Right lobe of liver (tissue), 6 donors: Measurements from ENCODE around the gene CYB5RL. TPM values are rescaled to one million over a fixed set of nuclear protein-coding genes. Genes with fewer than 3 reads are reported as not detected.

ENCODE experiments used
- ATAC-seq, 4 donors: fragments of 200-7000 bp; cut with Tn5 transposase; one replicate each; pipeline ENCODE4 v1.9.1; 2020; ENCODE audit warnings: mild to moderate bottlenecking in 4 of 4, moderate library complexity in 4 of 4
- DNase-seq, 3 donors: peaks; one replicate each; pipeline ENCODE4 v3.0.0-alpha.2; 2020
- H3K27ac ChIP-seq, 3 donors: fragments of 200-600 bp; one replicate each; pipeline ENCODE4 v1.8.0; 2022
- H3K27me3 ChIP-seq, 2 donors: fragments of 200-600 bp; one replicate each; pipeline ENCODE4 v1.8.0; 2022
- H3K36me3 ChIP-seq, 4 donors: fragments of 200-600 bp; sonication (generic) in 1 of 4; one replicate each; pipeline versions ENCODE4 v1.5.1 to v1.8.0; 2017 to 2022; ENCODE audit warnings: control low read depth in 1 of 4
- H3K4me1 ChIP-seq, 4 donors: fragments of 200-600 bp; sonication (generic) in 1 of 4; one replicate each; pipeline versions ENCODE4 v1.5.1 to v1.8.0; 2017 to 2022; ENCODE audit warnings: control low read depth in 1 of 4
- H3K4me3 ChIP-seq, 3 donors: fragments of 200-600 bp; one replicate each; pipeline ENCODE4 v1.8.0; 2022
- H3K9me3 ChIP-seq, 4 donors: fragments of 200-600 bp; sonication (generic) in 1 of 4; one replicate each; pipeline versions ENCODE4 v1.5.1 to v1.8.0; 2017 to 2022; ENCODE audit warnings: control low read depth in 1 of 4
- CTCF ChIP-seq, 4 donors: fragments of 200-600 bp in 3 of 4; fragments of 450-650 bp in 1 of 4; IDR thresholded peaks; one replicate each; pipeline versions ENCODE4 v1.5.1 to v1.8.0; 2016 to 2022; ENCODE audit warnings: antibody characterized with exemption in 4 of 4, mild to moderate bottlenecking in 2 of 4
- POLR2A ChIP-seq: fragments of 450-650 bp; IDR thresholded peaks from one replicate; pipeline ENCODE4 v1.6.1; 2017; ENCODE audit warnings: antibody characterized with exemption, mild to moderate bottlenecking
- WGBS: methylation state at CpG from one replicate; pipeline ENCODE4 v1.1.6; 2018; ENCODE audit warnings: low coverage, low lambda C conversion rate; ENCODE audit not compliant: insufficient coverage; ENCODE audit errors: missing lambda C conversion rate; 5-methylcytosine and 5-hydroxymethylcytosine counted together
- intact Hi-C, 2 donors: fragments of 100-400 bp; cut with DNase I; formaldehyde crosslinking; loops; one replicate each; pipeline versions ENCODE4 v1.11.2 to v1.14.1; 2022
- total RNA-seq, 6 experiments: library from RNA; depleted of rRNA in 2 of 6; stranded (reverse); fragments of >200 nt in 2 of 6; fragmentation: NEBNext Ultra II Directional in 3 of 6; extraction: Animal tissue kit (Norgen Biotek cat#: 25700) in 3 of 6; gene quantifications; one replicate each; pipeline versions ENCODE4 v1.1.0 to v1.2.4, GENCODE V29; 2016 to 2023
- donor health status: DM: no; HTN: yes; CAD: no.
- donor health status: DM: no; HTN: no; CAD: no.
- donor health status: DM: no; HTN: no; CAD: no.
- donor health status: DM: no; HTN: yes; CAD: no.
- donor health status: DM: no; HTN: yes; CAD: no.

Gene CYB5RL
- total RNA-seq, 6 experiments from 2014 or later, result 2.5 to 4.6 (median 3.0) TPM

- Histone ChIP-seq H3K36me3 (peaks cover 0 to 7% (median under 1%) of the 10 kb centered on the region in 4 donors), H3K9me3 (no peaks in the 10 kb centered on the region), H3K27me3 (no peaks in the 10 kb centered on the region), H3K4me3 (no peak overlapping the region), H3K4me1 (no peaks in the 10 kb centered on the region), H3K27ac (no peak overlapping the region)
- WGBS, result 93% methylated on average over 3 of the region's 9 CpGs
- DNase-seq (no peak), ATAC-seq (no peak)
- intact Hi-C loops, result no loop called here
- TF ChIP-seq CTCF (IDR thresholded peaks at IDR 0.05), result no peak
- no peak for TF ChIP-seq POLR2A
These were observed 9.3 kb downstream of the CYB5RL start for GRCh38 chr1:54190526-54190925.

- H3K36me3 ChIP-seq, result no peaks in the 10 kb centered on the region
- intact Hi-C loops, result no loop called here
- no peaks in the 10 kb centered on the region for H3K27me3 ChIP-seq
- H3K4me1 ChIP-seq, result no peaks in the 10 kb centered on the region
- ATAC-seq (no peak), DNase-seq (no peak)
- H3K4me3 ChIP-seq, result no peak overlapping the region
- H3K27ac ChIP-seq, result no peak overlapping the region
- no peak for TF ChIP-seq CTCF (IDR thresholded peaks at IDR 0.05)
- TF ChIP-seq POLR2A, result no peak
- no peaks in the 10 kb centered on the region for H3K9me3 ChIP-seq
- 71% methylated on average over 1 of the region's 1 CpG for WGBS
These were observed 11.5 kb downstream of the CYB5RL start for GRCh38 chr1:54188291-54188690.

- no peaks in the 10 kb centered on the region for H3K27me3 ChIP-seq
- no peaks in the 10 kb centered on the region for H3K36me3 ChIP-seq
- ATAC-seq (no peak), DNase-seq (no peak)
- no peak overlapping the region for H3K27ac ChIP-seq
- no peaks in the 10 kb centered on the region for H3K9me3 ChIP-seq
- intact Hi-C loops, result no loop called here
- no peak overlapping the region for H3K4me3 ChIP-seq
- TF ChIP-seq POLR2A, result no peak
- no peak for TF ChIP-seq CTCF (IDR thresholded peaks at IDR 0.05)
- no peaks in the 10 kb centered on the region for H3K4me1 ChIP-seq
- WGBS, result 93% methylated on average over 3 of the region's 3 CpGs
These were observed 13.8 kb downstream of the CYB5RL start for GRCh38 chr1:54186056-54186455.

GRCh38 chr1:54180701-54181360, 19.0 kb downstream of the CYB5RL start:
- whole genome bisulfite sequencing, result 82% methylated on average over 5 of the region's 5 CpGs
- ATAC-seq, result no peak

More at GRCh38 chr1:54180701-54181360, 19.0 kb downstream of the CYB5RL start:
- DNase-seq, result no peak
- Histone ChIP-seq H3K9me3 (no peaks in the 10 kb centered on the region), H3K27ac (no peak overlapping the region), H3K27me3 (no peaks in the 10 kb centered on the region), H3K36me3 (no peaks in the 10 kb centered on the region), H3K4me3 (no peak overlapping the region), H3K4me1 (no peaks in the 10 kb centered on the region)
- TF ChIP-seq CTCF (IDR thresholded peaks at IDR 0.05) (no peak), POLR2A (no peak)
- intact Hi-C loops, result no loop called here
